ENCODE measurements around the gene LRRK2. TPM values are rescaled to one million over a fixed set of nuclear protein-coding genes. Genes with fewer than 3 reads are reported as not detected.
"Not testable (repeated sequence)": the region's sequence is repeated elsewhere in the genome, so short reads cannot be mapped to it uniquely, and the experiment has no call there.

LRRK2 gene
- total and polyA plus RNA-seq, 7 experiments from 2014 or later = 0.16 to 32.2 (median 2.1) TPM; not detected in 3

DNA sequence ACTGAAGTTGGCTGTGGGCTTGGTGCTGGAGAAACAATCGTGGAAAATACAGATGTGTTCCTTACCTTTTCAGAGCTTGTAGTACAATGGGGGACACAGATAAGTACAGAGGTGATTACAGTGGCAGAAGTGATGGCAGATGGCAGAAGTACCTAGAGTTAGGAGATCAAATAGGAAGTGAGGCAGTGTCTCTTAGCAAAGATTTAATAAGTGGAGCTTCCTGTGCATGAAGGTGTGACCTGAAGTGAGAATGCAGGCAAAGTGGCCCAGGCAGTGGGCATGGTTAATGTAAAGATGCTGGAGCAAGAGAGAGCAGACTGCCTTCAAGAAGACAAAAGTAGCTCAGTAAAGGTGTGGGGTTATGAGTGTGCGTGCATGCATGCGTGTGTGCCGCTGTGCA, 16.0 kb downstream of the LRRK2 start:
- POLR2A ChIA-PET = no interaction called here
- ATAC-seq = no peak
- Histone ChIP-seq H3K27ac (ENCODE audit: low read depth, low read length) (no peak overlapping the region), H3K36me3 (ENCODE audit: control insufficient read depth in 2 of 3, insufficient read depth in 3 of 3, low read length in 3 of 3) (no peaks in the 10 kb centered on the region), H3K27me3 (ENCODE audit: control insufficient read depth in 2 of 2, insufficient read depth in 2 of 2, low read length in 2 of 2) (no peaks in the 10 kb centered on the region), H3K9me3 (ENCODE audit: control insufficient read depth in 2 of 3, low read length in 3 of 3) (no peaks in the 10 kb centered on the region), H3K4me3 (ENCODE audit: low read length) (no peak overlapping the region), H3K4me1 (ENCODE audit: control insufficient read depth in 2 of 2, insufficient read depth in 2 of 2, low read length in 2 of 2) (no peaks in the 10 kb centered on the region)
- no peak for DNase-seq
- H3K36me3 Mint-ChIP-seq = no peaks in the 10 kb centered on the region
- intact Hi-C loops (cut with micrococcal nuclease) = no loop called here
- H3K27me3 Mint-ChIP-seq = peaks cover 0 to 8% (median 4%) of the 10 kb centered on the region in 5 donors
- no peak overlapping the region for H3K4me3 Mint-ChIP-seq
- CTCF ChIA-PET = no interaction called here
- no peak overlapping the region for H3K27ac Mint-ChIP-seq
- H3K4me1 Mint-ChIP-seq = peaks cover 0 to 5% (median 0%) of the 10 kb centered on the region in 7 donors
- H3K9me3 Mint-ChIP-seq = peaks cover 0 to 5% (median 0%) of the 10 kb centered on the region in 11 donors

GRCh38 chr12:40241741-40242140, 16.9 kb downstream of the LRRK2 start:
- H3K27ac ChIP-seq (ENCODE audit: low read depth, low read length) = no peak overlapping the region
- ATAC-seq = no peak
- H3K27me3 ChIP-seq (ENCODE audit: control insufficient read depth in 2 of 2, insufficient read depth in 2 of 2, low read length in 2 of 2) = no peaks in the 10 kb centered on the region
- H3K36me3 ChIP-seq (ENCODE audit: control insufficient read depth in 2 of 3, insufficient read depth in 3 of 3, low read length in 3 of 3) = no peaks in the 10 kb centered on the region
- no peaks in the 10 kb centered on the region for H3K9me3 ChIP-seq (ENCODE audit: control insufficient read depth in 2 of 3, low read length in 3 of 3)
- ChIA-PET POLR2A (no interaction called here), CTCF (no interaction called here)
- H3K4me3 ChIP-seq (ENCODE audit: low read length) = no peak overlapping the region
- Mint-ChIP-seq H3K4me1 (peaks cover 0 to 5% (median 0%) of the 10 kb centered on the region in 7 donors), H3K27me3 (peaks cover 0 to 6% (median 4%) of the 10 kb centered on the region in 5 donors), H3K9me3 (peaks cover 0 to 5% (median 0%) of the 10 kb centered on the region in 11 donors), H3K4me3 (no peak overlapping the region), H3K27ac (no peak overlapping the region), H3K36me3 (no peaks in the 10 kb centered on the region)
- H3K4me1 ChIP-seq (ENCODE audit: control insufficient read depth in 2 of 2, insufficient read depth in 2 of 2, low read length in 2 of 2) = no peaks in the 10 kb centered on the region
- intact Hi-C loops (cut with micrococcal nuclease) = no loop called here
- no peak for DNase-seq

- H3K4me1 Mint-ChIP-seq; ATAC-seq; H3K4me3 Mint-ChIP-seq; H3K27me3 Mint-ChIP-seq; H3K27ac ChIP-seq (ENCODE audit: low read depth, low read length); CTCF ChIA-PET; H3K9me3 ChIP-seq (ENCODE audit: control insufficient read depth in 2 of 3, low read length in 3 of 3); POLR2A ChIA-PET; intact Hi-C loops (cut with micrococcal nuclease); H3K27ac Mint-ChIP-seq; DNase-seq; H3K36me3 Mint-ChIP-seq; H3K36me3 ChIP-seq (ENCODE audit: control insufficient read depth in 2 of 3, insufficient read depth in 3 of 3, low read length in 3 of 3); H3K4me3 ChIP-seq (ENCODE audit: low read length); H3K27me3 ChIP-seq (ENCODE audit: control insufficient read depth in 2 of 2, insufficient read depth in 2 of 2, low read length in 2 of 2); H3K4me1 ChIP-seq (ENCODE audit: control insufficient read depth in 2 of 2, insufficient read depth in 2 of 2, low read length in 2 of 2); H3K9me3 Mint-ChIP-seq: not testable (repeated sequence)
Observed at GRCh38 chr12:40244526-40245156, 19.8 kb downstream of the LRRK2 start.

GRCh38 chr12:40248034-40248433, 23.2 kb downstream of the LRRK2 start:
- H3K27ac Mint-ChIP-seq = no peak overlapping the region
- no peaks in the 10 kb centered on the region for H3K36me3 Mint-ChIP-seq
- H3K4me1 ChIP-seq (ENCODE audit: control insufficient read depth in 2 of 2, insufficient read depth in 2 of 2, low read length in 2 of 2) = no peaks in the 10 kb centered on the region
- H3K4me1 Mint-ChIP-seq = peaks cover 0 to 5% (median 0%) of the 10 kb centered on the region in 7 donors
- no peak overlapping the region for H3K4me3 Mint-ChIP-seq
- peaks cover 0 to 5% (median 0%) of the 10 kb centered on the region in 5 donors for H3K27me3 Mint-ChIP-seq
- intact Hi-C loops (cut with micrococcal nuclease) = no loop called here
- CTCF ChIA-PET = no interaction called here
- peaks cover 0 to 4% (median 0%) of the 10 kb centered on the region in 11 donors for H3K9me3 Mint-ChIP-seq
- no peaks in the 10 kb centered on the region for H3K36me3 ChIP-seq (ENCODE audit: control insufficient read depth in 2 of 3, insufficient read depth in 3 of 3, low read length in 3 of 3)
- H3K27me3 ChIP-seq (ENCODE audit: control insufficient read depth in 2 of 2, insufficient read depth in 2 of 2, low read length in 2 of 2) = no peaks in the 10 kb centered on the region
- POLR2A ChIA-PET = no interaction called here
- no peaks in the 10 kb centered on the region for H3K9me3 ChIP-seq (ENCODE audit: control insufficient read depth in 2 of 3, low read length in 3 of 3)
- no peak for DNase-seq
- H3K27ac ChIP-seq (ENCODE audit: low read depth, low read length) = no peak overlapping the region
- no peak for ATAC-seq
- H3K4me3 ChIP-seq (ENCODE audit: low read length) = no peak overlapping the region

DNA sequence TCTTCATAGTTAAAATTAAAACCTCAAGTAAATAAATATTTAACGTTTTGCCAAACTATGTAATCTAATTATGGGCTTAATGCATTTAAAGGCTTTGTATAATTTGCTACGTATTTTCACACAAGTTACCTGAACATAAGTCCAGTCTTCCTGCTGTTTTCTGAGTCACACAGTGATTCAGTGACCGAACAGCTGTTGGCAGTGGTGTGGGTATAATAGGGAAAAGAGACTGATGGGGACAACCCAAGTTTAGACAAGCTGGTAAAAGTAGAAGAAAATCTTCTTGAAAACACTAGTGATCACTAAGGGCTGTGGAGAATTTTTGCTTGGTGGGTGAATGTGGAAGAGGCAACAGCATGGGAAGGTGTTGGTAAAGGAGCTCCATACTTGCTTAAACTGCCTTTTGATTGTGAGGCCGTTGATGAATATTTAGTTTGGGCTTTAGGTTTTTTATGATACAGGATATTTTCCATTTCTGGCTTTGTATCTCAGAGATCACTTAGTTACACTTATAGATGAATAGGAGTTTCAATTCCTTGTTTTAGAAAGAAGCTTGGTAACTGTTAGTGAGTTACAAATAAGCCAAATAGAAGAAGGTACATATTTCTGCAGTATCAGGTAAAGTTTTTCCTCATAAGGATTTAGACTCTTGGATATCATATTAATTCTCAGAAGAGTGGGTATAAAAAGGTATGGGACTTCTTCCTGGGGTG, 23.9 kb downstream of the LRRK2 start:
- Mint-ChIP-seq H3K27ac (no peak overlapping the region), H3K4me1 (no peaks in the 10 kb centered on the region), H3K36me3 (no peaks in the 10 kb centered on the region), H3K27me3 (peaks cover 0 to 5% (median 0%) of the 10 kb centered on the region in 5 donors), H3K9me3 (peaks cover 0 to 4% (median 0%) of the 10 kb centered on the region in 11 donors), H3K4me3 (no peak overlapping the region)
- no peaks in the 10 kb centered on the region for H3K4me1 ChIP-seq (ENCODE audit: control insufficient read depth in 2 of 2, insufficient read depth in 2 of 2, low read length in 2 of 2)
- H3K27ac ChIP-seq (ENCODE audit: low read depth, low read length) = no peak overlapping the region
- H3K4me3 ChIP-seq (ENCODE audit: low read length) = no peak overlapping the region
- no peaks in the 10 kb centered on the region for H3K27me3 ChIP-seq (ENCODE audit: control insufficient read depth in 2 of 2, insufficient read depth in 2 of 2, low read length in 2 of 2)
- DNase-seq (no peak), ATAC-seq (no peak)
- intact Hi-C loops (cut with micrococcal nuclease) = no loop called here
- POLR2A ChIA-PET = no interaction called here
- no peaks in the 10 kb centered on the region for H3K36me3 ChIP-seq (ENCODE audit: control insufficient read depth in 2 of 3, insufficient read depth in 3 of 3, low read length in 3 of 3)
- no peaks in the 10 kb centered on the region for H3K9me3 ChIP-seq (ENCODE audit: control insufficient read depth in 2 of 3, low read length in 3 of 3)
- CTCF ChIA-PET = no interaction called here

GRCh38 chr12:40250652-40251051, 25.9 kb downstream of the LRRK2 start:
- H3K9me3 ChIP-seq (ENCODE audit: control insufficient read depth in 2 of 3, low read length in 3 of 3); H3K9me3 Mint-ChIP-seq; H3K36me3 ChIP-seq (ENCODE audit: control insufficient read depth in 2 of 3, insufficient read depth in 3 of 3, low read length in 3 of 3); ATAC-seq; H3K27me3 ChIP-seq (ENCODE audit: control insufficient read depth in 2 of 2, insufficient read depth in 2 of 2, low read length in 2 of 2); H3K27me3 Mint-ChIP-seq; POLR2A ChIA-PET; H3K4me3 Mint-ChIP-seq; H3K27ac Mint-ChIP-seq; H3K27ac ChIP-seq (ENCODE audit: low read depth, low read length); H3K4me1 Mint-ChIP-seq; CTCF ChIA-PET; H3K36me3 Mint-ChIP-seq; DNase-seq; H3K4me1 ChIP-seq (ENCODE audit: control insufficient read depth in 2 of 2, insufficient read depth in 2 of 2, low read length in 2 of 2); intact Hi-C loops (cut with micrococcal nuclease); H3K4me3 ChIP-seq (ENCODE audit: low read length): not testable (repeated sequence)

GRCh38 chr12:40253936-40254335, 29.1 kb downstream of the LRRK2 start:
- intact Hi-C loops (cut with micrococcal nuclease) = no loop called here
- Histone ChIP-seq H3K4me1 (ENCODE audit: control insufficient read depth in 2 of 2, insufficient read depth in 2 of 2, low read length in 2 of 2) (no peaks in the 10 kb centered on the region), H3K27me3 (ENCODE audit: control insufficient read depth in 2 of 2, insufficient read depth in 2 of 2, low read length in 2 of 2) (no peaks in the 10 kb centered on the region), H3K36me3 (ENCODE audit: control insufficient read depth in 2 of 3, insufficient read depth in 3 of 3, low read length in 3 of 3) (no peaks in the 10 kb centered on the region), H3K27ac (ENCODE audit: low read depth, low read length) (no peak overlapping the region), H3K4me3 (ENCODE audit: low read length) (no peak overlapping the region), H3K9me3 (ENCODE audit: control insufficient read depth in 2 of 3, low read length in 3 of 3) (no peaks in the 10 kb centered on the region)
- Mint-ChIP-seq H3K36me3 (no peaks in the 10 kb centered on the region), H3K4me3 (no peak overlapping the region), H3K27me3 (peaks cover 0 to 4% (median 0%) of the 10 kb centered on the region in 5 donors), H3K4me1 (no peaks in the 10 kb centered on the region), H3K27ac (no peak overlapping the region), H3K9me3 (peaks cover 0 to 4% (median 0%) of the 10 kb centered on the region in 11 donors)
- POLR2A ChIA-PET = no interaction called here
- DNase-seq (no peak), ATAC-seq (no peak)
- CTCF ChIA-PET = no interaction called here
